Peyer's patch (tissue), 4 donors: Measurements from ENCODE around the gene ORM1.

ENCODE experiments used
- CTCF ChIP-seq, 6 experiments: fragments of 450-650 bp in 4 of 6; fragments of 200-600 bp in 2 of 6; sonication (generic) in 1 of 6; IDR thresholded peaks; one replicate each; pipeline ENCODE4 v1.5.1; 2017 to 2019; ENCODE audit warnings: antibody characterized with exemption in 6 of 6, mild to moderate bottlenecking in 3 of 6, moderate library complexity in 1 of 6
- POLR2A ChIP-seq, 2 donors: fragments of 450-650 bp; IDR thresholded peaks; one replicate each; pipeline ENCODE4 v1.5.1; 2017; ENCODE audit warnings: antibody characterized with exemption in 2 of 2, mild to moderate bottlenecking in 2 of 2, moderate library complexity in 2 of 2

- TF ChIP-seq CTCF (IDR thresholded peaks at IDR 0.05) (no peak), POLR2A (IDR thresholded peaks at IDR 0.05) (no peak)
Observed at GRCh38 chr9:114294664-114295063, 28.2 kb upstream of the ORM1 start.
